K562 (cell line): ENCODE data around the gene UBE2N. TPM values are rescaled to one million over a fixed set of nuclear protein-coding genes. Genes with fewer than 3 reads are reported as not detected.

Experiments used
- ATF7 ChIP-seq: fragments of 450-650 bp; IDR thresholded peaks from 2 replicates; pipeline ENCODE4 v1.7.1; 2014; ENCODE audit warnings: mild to moderate bottlenecking, moderate library complexity
- BHLHE40 ChIP-seq: IDR thresholded peaks from 2 replicates; pipeline ENCODE4 v1.6.1; 2011; ENCODE audit warnings: low read length, improper control_type of control experiment
- GABPA ChIP-seq: fragments of 200-800 bp; sonication (Bioruptor generic); conservative IDR thresholded peaks from 2 replicates; pipeline ENCODE4 v1.6.1; 2016; ENCODE audit warnings: low read depth, missing genetic modification characterization, missing compliant biosample characterization
- KLF10 ChIP-seq: fragments of 250-450 bp; sonication (Bioruptor Pico); IDR thresholded peaks from 2 replicates; pipeline ENCODE4 v1.6.1; 2021; ENCODE audit warnings: matching md5 sums
- MED1 ChIP-seq: sonication (generic); formaldehyde crosslinking; IDR thresholded peaks from 2 replicates; pipeline ENCODE4 v1.8.1; 2023; ENCODE audit warnings: missing genetic modification reagents, borderline replicate concordance
- POU5F1 ChIP-seq: fragments of 150-350 bp; IDR thresholded peaks from 2 replicates; pipeline ENCODE4 v1.6.1; 2014; ENCODE audit warnings: borderline replicate concordance, low read length, low read depth, mild to moderate bottlenecking; ENCODE audit not compliant: partially characterized antibody
- RBM34 ChIP-seq: fragments of 200-400 bp; formaldehyde crosslinking; IDR thresholded peaks from 2 replicates; pipeline ENCODE4 v1.6.1; 2018; ENCODE audit warnings: low read length, borderline replicate concordance; ENCODE audit not compliant: insufficient read depth
- RFX5 ChIP-seq: IDR thresholded peaks from 2 replicates; pipeline ENCODE4 v1.6.1; 2011; ENCODE audit warnings: low read depth, mild to moderate bottlenecking, improper control_type of control experiment, low read length
- SIRT6 ChIP-seq: IDR thresholded peaks from one replicate; pipeline ENCODE4 v1.6.1; 2012; ENCODE audit warnings: low read depth, mild to moderate bottlenecking, control low read depth, inconsistent platforms, low read length, moderate library complexity
- USF2 ChIP-seq: sonication (generic); formaldehyde crosslinking; IDR thresholded peaks from 2 replicates; pipeline ENCODE4 v1.5.0; 2020; ENCODE audit warnings: missing genetic modification reagents
- ZBTB9 ChIP-seq: fragments of 450-650 bp; formaldehyde crosslinking; IDR thresholded peaks from 2 replicates; pipeline ENCODE4 v1.4.0; 2020; ENCODE audit warnings: mild to moderate bottlenecking, moderate library complexity
- ZNF121 ChIP-seq: sonication (generic); formaldehyde crosslinking; conservative IDR thresholded peaks from 2 replicates; pipeline ENCODE4 v1.8.0; 2022; ENCODE audit warnings: missing genetic modification reagents
- ZNF717 ChIP-seq: fragments of 250-450 bp; sonication (Bioruptor Pico); IDR thresholded peaks from 2 replicates; pipeline ENCODE4 v1.5.0; 2021
- polyA plus RNA-seq, 8 experiments: library from polyadenylated mRNA; depleted of rRNA in 4 of 8; stranded (reverse) in 5 of 8; unstranded in 3 of 8; fragments of >200 nt; fragmentation: Nextera tagmentation in 2 of 8; fragmentation: Illumina TruSeq in 1 of 8; extraction: Ambion mirVana in 2 of 8; extraction: Trizol in 1 of 8; gene quantifications; 2 replicates each; pipeline versions ENCODE4 v1.2.1 to v1.2.3, GENCODE V29; 2011 to 2014; ENCODE audit warnings: inconsistent platforms in 1 of 8, missing spikeins in 1 of 8
- total RNA-seq, 7 experiments: library from RNA; depleted of rRNA in 6 of 7; stranded (reverse); fragments of >200 nt in 6 of 7; fragmentation: Illumina TruSeq in 2 of 7; extraction: Trizol in 2 of 7; gene quantifications; 2 replicates each; pipeline versions ENCODE4 v1.2.1 to v1.2.3, GENCODE V29; 2011 to 2021; ENCODE audit warnings: low replicate concordance in 1 of 7
- TF ChIP-seq, protein P1 (sequence below), 2 experiments: IDR thresholded peaks; 2 replicates each; pipeline ENCODE4 v1.6.1; 2011; ENCODE audit warnings: borderline replicate concordance in 1 of 2, control low read depth in 1 of 2, low read depth in 1 of 2, low read length in 1 of 2, mild to moderate bottlenecking in 1 of 2, mixed read lengths in 1 of 2, moderate library complexity in 1 of 2; ENCODE audit not compliant: insufficient read depth in 1 of 2, insufficient read length in 1 of 2, poor library complexity in 1 of 2, severe bottlenecking in 1 of 2; ENCODE audit errors: extremely low read depth in 1 of 2
- TF ChIP-seq, protein P2 (sequence below), 2 experiments: fragments of 450-650 bp in 1 of 2; sonication (generic) in 1 of 2; formaldehyde crosslinking in 1 of 2; IDR thresholded peaks; 2 replicates each; pipeline versions ENCODE4 v1.7.1 to v1.9.0; 2016 to 2022; ENCODE audit warnings: inconsistent platforms in 1 of 2, mild to moderate bottlenecking in 1 of 2, missing genetic modification reagents in 1 of 2

The UBE2N gene
- total and polyA plus RNA-seq, 9 of the 15 experiments (the other 6 are each of a cell fraction or from before 2014, with no cell fraction given), result 189 to 826 (median 260) TPM

DNA sequence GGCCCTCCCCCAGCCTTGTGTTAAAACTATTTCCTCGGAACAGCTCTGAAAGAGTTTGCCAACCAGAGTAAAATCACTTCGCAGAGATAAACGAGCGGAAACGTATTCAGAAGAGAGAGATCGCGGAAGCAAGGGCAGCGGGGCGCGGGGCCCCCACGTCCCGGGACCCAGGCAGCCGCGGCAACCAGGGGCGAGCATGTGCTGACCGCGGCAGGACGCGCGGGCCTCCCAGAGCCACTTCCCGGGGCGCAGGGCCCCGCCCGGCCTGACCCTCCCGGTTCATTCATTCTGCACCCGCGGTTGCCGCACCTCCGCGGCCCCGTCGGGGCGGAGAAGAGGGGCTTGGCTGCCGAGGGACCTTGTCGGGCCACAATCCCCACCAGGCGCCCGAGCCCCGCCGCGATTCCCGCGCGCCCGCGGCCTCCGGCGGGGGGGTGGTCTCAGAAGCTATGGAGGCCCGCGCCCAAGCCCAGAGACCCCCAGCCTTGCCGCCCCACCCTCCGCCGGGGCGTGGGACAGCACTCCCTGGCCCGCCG lies 598 bp downstream of the UBE2N start (continued):
- TF ChIP-seq ZBTB9 (CRISPR knock-in tag) (no peak), USF2 (CRISPR knock-in tag) (no peak), GABPA (tag) (no peak), ZNF717 (CRISPR knock-in tag) (no peak), RBM34 (no peak), ATF7 (no peak), KLF10 (CRISPR knock-in tag) (no peak), MED1 (CRISPR knock-in tag) (no peak), POU5F1 (no peak), SIRT6 (no peak), BHLHE40 (no peak), RFX5 (no peak), ZNF121 (CRISPR knock-in tag) (no peak)
- TF ChIP-seq, protein P1, sequence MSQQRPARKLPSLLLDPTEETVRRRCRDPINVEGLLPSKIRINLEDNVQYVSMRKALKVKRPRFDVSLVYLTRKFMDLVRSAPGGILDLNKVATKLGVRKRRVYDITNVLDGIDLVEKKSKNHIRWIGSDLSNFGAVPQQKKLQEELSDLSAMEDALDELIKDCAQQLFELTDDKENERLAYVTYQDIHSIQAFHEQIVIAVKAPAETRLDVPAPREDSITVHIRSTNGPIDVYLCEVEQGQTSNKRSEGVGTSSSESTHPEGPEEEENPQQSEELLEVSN (IDR thresholded peaks at IDR 0.05; ENCODE audit: borderline replicate concordance in 1 of 2, extremely low read depth in 1 of 2, insufficient read depth in 1 of 2, insufficient read length in 1 of 2, low read depth in 1 of 2, low read length in 1 of 2, poor library complexity in 1 of 2, severe bottlenecking in 1 of 2), result peak in 1 of 2 experiments; percentile 80
- TF ChIP-seq, protein P2, sequence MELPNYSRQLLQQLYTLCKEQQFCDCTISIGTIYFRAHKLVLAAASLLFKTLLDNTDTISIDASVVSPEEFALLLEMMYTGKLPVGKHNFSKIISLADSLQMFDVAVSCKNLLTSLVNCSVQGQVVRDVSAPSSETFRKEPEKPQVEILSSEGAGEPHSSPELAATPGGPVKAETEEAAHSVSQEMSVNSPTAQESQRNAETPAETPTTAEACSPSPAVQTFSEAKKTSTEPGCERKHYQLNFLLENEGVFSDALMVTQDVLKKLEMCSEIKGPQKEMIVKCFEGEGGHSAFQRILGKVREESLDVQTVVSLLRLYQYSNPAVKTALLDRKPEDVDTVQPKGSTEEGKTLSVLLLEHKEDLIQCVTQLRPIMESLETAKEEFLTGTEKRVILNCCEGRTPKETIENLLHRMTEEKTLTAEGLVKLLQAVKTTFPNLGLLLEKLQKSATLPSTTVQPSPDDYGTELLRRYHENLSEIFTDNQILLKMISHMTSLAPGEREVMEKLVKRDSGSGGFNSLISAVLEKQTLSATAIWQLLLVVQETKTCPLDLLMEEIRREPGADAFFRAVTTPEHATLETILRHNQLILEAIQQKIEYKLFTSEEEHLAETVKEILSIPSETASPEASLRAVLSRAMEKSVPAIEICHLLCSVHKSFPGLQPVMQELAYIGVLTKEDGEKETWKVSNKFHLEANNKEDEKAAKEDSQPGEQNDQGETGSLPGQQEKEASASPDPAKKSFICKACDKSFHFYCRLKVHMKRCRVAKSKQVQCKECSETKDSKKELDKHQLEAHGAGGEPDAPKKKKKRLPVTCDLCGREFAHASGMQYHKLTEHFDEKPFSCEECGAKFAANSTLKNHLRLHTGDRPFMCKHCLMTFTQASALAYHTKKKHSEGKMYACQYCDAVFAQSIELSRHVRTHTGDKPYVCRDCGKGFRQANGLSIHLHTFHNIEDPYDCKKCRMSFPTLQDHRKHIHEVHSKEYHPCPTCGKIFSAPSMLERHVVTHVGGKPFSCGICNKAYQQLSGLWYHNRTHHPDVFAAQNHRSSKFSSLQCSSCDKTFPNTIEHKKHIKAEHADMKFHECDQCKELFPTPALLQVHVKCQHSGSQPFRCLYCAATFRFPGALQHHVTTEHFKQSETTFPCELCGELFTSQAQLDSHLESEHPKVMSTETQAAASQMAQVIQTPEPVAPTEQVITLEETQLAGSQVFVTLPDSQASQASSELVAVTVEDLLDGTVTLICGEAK (IDR thresholded peaks at IDR 0.05), result no peak
- TF ChIP-seq, protein P2 (CRISPR knock-in tag; IDR thresholded peaks at IDR 0.05), result no peak
